HL-60 (cell line): ENCODE data around the gene TMEM213.

ENCODE experiments used
- DNase-seq, 2 experiments: peaks; one replicate each; pipeline ENCODE4 v3.0.0-alpha.2; 2010 to 2020; ENCODE audit warnings: low read depth in 1 of 2, low spot score in 1 of 2
- H3K27ac ChIP-seq: fragments of 250-450 bp; sonication (Bioruptor Pico); replicated peaks from 2 replicates; pipeline ENCODE4 v1.5.1; 2020; ENCODE audit warnings: mild to moderate bottlenecking, moderate library complexity
- H3K27me3 ChIP-seq: fragments of 250-450 bp; sonication (Bioruptor Pico); 2 replicates; pipeline ENCODE4 v1.5.1; 2021; ENCODE audit warnings: mild to moderate bottlenecking, moderate library complexity; ENCODE audit not compliant: insufficient read depth, poor library complexity, severe bottlenecking
- H3K4me3 ChIP-seq: replicated peaks from 2 replicates; pipeline ENCODE4 v1.5.1; 2011; ENCODE audit warnings: mild to moderate bottlenecking, control low read depth, low read length; ENCODE audit not compliant: insufficient read depth
- CTCF ChIP-seq: IDR thresholded peaks from one replicate; pipeline ENCODE4 v1.5.1; 2011; ENCODE audit warnings: low read length, control low read depth, inconsistent platforms; ENCODE audit not compliant: insufficient read depth
- GABPA ChIP-seq: IDR thresholded peaks from 2 replicates; pipeline ENCODE4 v1.6.1; 2012; ENCODE audit warnings: low read depth
- POLR2AphosphoS5 ChIP-seq: IDR thresholded peaks from 2 replicates; pipeline ENCODE4 v1.6.1; 2012; ENCODE audit warnings: low read depth
- REST ChIP-seq: IDR thresholded peaks from 2 replicates; pipeline ENCODE4 v1.6.1; 2012; ENCODE audit warnings: low read depth; ENCODE audit not compliant: insufficient replicate concordance
- SPI1 ChIP-seq: IDR thresholded peaks from 2 replicates; pipeline ENCODE4 v1.6.1; 2012; ENCODE audit warnings: low read depth, mild to moderate bottlenecking, borderline replicate concordance

The TMEM213 gene

GRCh38 chr7:138869353-138869752, 71.6 kb downstream of the TMEM213 start:
- H3K27ac ChIP-seq = no peak overlapping the region
- TF ChIP-seq CTCF (no peak), POLR2AphosphoS5 (no peak), GABPA (no peak), SPI1 (no peak), REST (no peak)
- H3K4me3 ChIP-seq = no peak overlapping the region
- H3K27me3 ChIP-seq = no peaks in the 10 kb centered on the region
- DNase-seq = no peak

GRCh38 chr7:138871065-138871813, 73.4 kb downstream of the TMEM213 start:
- TF ChIP-seq POLR2AphosphoS5 (no peak), CTCF (no peak), REST (no peak)

GRCh38 chr7:138871814-138872090, 74.0 kb downstream of the TMEM213 start:
- no peak for DNase-seq
- Histone ChIP-seq H3K27me3 (no peaks in the 10 kb centered on the region), H3K27ac (no peak overlapping the region), H3K4me3 (no peak overlapping the region)
- TF ChIP-seq CTCF (no peak), REST (no peak), POLR2AphosphoS5 (no peak), SPI1 (no peak), GABPA (no peak)

More at GRCh38 chr7:138871065-138871813, 73.4 kb downstream of the TMEM213 start:
- Histone ChIP-seq H3K4me3 (no peak overlapping the region), H3K27me3 (no peaks in the 10 kb centered on the region), H3K27ac (no peak overlapping the region)
- DNase-seq = no peak
